Measurements from ENCODE around the gene CCL3.
"Not testable (repeated sequence)": the region's sequence is repeated elsewhere in the genome, so short reads cannot be mapped to it uniquely, and the experiment has no call there.

GRCh38 chr17:36092715-36093114, 2.8 kb upstream of the CCL3 start:
- not testable (repeated sequence) for TF ChIP-seq EZH2phosphoT487 (conservative IDR thresholded peaks at IDR 0.05; ENCODE audit: low read length)
- TF ChIP-seq, protein P1, sequence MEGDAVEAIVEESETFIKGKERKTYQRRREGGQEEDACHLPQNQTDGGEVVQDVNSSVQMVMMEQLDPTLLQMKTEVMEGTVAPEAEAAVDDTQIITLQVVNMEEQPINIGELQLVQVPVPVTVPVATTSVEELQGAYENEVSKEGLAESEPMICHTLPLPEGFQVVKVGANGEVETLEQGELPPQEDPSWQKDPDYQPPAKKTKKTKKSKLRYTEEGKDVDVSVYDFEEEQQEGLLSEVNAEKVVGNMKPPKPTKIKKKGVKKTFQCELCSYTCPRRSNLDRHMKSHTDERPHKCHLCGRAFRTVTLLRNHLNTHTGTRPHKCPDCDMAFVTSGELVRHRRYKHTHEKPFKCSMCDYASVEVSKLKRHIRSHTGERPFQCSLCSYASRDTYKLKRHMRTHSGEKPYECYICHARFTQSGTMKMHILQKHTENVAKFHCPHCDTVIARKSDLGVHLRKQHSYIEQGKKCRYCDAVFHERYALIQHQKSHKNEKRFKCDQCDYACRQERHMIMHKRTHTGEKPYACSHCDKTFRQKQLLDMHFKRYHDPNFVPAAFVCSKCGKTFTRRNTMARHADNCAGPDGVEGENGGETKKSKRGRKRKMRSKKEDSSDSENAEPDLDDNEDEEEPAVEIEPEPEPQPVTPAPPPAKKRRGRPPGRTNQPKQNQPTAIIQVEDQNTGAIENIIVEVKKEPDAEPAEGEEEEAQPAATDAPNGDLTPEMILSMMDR (IDR thresholded peaks at IDR 0.05; ENCODE audit: insufficient read depth, low read length, poor library complexity, severe bottlenecking) = not testable (repeated sequence)
